ENCODE measurements around the gene ARHGAP40. TPM values are rescaled to one million over a fixed set of nuclear protein-coding genes. Genes with fewer than 3 reads are reported as not detected.

The ARHGAP40 gene
- polyA plus RNA-seq, 3 donors from 2014 or later: not detected

DNA sequence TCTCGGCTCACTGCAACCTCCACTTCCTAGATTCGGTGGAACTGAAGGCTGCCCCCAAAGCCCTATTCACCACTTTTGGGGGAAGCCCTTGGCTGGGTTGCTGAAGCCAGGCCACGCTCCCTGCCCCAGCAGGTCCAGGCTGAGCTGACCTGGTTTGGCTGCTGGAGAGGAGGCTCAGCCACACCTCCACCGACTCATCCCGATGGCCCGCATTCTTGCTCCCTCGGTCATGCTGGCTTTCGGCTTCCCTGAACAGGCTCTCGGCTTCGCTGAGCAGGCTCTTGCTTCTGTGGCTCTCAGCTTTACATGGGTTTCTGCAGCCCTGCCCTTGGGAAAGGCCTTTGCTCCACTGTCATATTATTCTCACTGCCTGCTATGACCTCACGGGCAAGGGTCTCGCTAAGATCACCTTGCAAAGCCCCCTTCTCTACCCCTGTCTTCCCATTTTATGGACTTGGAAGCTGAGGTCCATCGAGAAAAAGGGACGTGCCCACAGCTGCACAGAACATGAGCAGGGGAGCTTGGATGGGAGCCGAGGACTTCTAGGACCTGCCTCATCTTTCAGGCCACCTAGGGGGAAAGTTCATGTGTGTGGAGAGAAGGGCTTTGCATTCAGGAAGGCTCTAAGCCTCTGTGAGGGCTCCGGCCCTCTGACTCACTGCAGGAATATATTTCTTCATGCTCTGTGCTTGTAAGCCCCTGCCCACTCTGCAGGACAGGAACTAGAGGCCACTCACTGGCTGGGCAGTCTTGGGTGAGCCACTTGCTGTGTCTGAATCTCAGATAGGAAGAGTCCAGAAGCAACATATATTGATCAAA is 15.6 kb downstream of the ARHGAP40 start:
- Mint-ChIP-seq H3K27ac (no peak overlapping the region), H3K9me3 (no peaks in the 10 kb centered on the region), H3K36me3 (no peaks in the 10 kb centered on the region), H3K4me3 (no peak overlapping the region), H3K4me1 (no peaks in the 10 kb centered on the region), H3K27me3 (ENCODE audit: low read depth in 3 of 3) (peaks cover 7 to 15% (median 8%) of the 10 kb centered on the region in 3 donors)
- DNase-seq: no peak

DNA sequence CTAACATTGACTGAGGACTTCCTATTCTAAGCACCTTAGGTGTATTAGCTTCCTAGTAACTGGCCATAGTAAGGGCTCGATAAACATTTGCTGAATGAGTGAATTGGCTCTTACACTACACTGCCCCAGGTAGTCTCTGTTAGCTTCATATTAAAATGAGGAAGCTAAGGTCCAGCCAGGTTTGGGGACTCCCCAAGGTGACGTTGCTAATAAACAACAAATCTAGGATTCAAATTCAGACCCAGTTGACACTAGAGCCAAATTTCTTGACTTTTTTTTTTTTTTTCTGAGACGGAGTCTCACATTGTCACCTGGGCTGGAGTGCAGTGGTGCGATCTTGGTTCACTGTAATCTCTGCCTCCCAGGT is 16.2 kb downstream of the ARHGAP40 start:
- Mint-ChIP-seq H3K4me1 (no peaks in the 10 kb centered on the region), H3K36me3 (no peaks in the 10 kb centered on the region), H3K27ac (no peak overlapping the region), H3K4me3 (no peak overlapping the region), H3K9me3 (no peaks in the 10 kb centered on the region), H3K27me3 (ENCODE audit: low read depth in 3 of 3) (peaks cover 3 to 12% (median 10%) of the 10 kb centered on the region in 3 donors)
- DNase-seq: no peak

DNA sequence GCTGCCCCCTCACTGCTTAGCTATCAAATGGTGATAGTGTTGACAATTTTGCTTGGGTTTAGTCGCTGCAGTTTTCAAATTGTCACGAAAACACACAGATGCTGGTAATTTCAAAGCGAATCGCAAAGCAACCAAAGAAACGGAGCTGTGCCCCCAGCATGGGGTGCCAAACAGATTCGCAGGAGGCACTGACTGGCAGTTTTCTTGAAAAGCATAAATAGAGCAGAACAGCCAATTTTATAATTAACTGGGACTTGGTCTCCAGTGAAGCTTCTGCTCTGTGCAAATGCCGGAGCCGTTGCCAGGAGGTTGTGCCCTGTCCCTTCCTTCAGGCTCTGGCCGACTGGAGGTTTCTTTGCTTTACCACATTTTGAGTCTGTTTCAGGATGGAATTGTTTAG is 18.8 kb downstream of the ARHGAP40 start:
- Mint-ChIP-seq H3K36me3 (no peaks in the 10 kb centered on the region), H3K4me3 (no peak overlapping the region), H3K27me3 (ENCODE audit: low read depth in 3 of 3) (peaks cover 3 to 13% (median 9%) of the 10 kb centered on the region in 3 donors), H3K4me1 (no peaks in the 10 kb centered on the region), H3K9me3 (peaks cover 0 to 2% (median 0%) of the 10 kb centered on the region in 6 donors), H3K27ac (no peak overlapping the region)
- no peak for DNase-seq

DNA sequence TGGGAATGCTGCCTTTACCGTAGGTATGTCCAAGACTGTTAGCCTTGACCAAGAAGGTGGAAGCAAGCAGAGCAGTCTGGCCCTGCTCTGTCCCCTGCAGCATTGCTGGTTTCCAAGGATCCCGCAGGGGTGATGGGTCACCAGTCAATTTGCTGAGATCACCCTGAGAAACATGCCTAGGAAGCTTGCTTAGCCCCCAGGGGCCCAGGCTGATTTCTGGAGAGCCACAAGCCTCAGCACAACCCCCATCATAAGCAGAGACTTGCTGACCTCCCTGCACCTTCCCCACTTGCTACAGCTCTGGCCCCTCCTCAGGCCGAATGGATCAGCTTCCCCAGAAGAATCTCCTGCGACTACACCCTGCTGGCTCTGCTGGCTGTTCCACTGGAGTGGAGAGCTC is 21.5 kb downstream of the ARHGAP40 start:
- DNase-seq: no peak
- Mint-ChIP-seq H3K9me3 (peaks cover 0 to 2% (median 0%) of the 10 kb centered on the region in 6 donors), H3K4me1 (no peaks in the 10 kb centered on the region), H3K36me3 (no peaks in the 10 kb centered on the region), H3K27ac (no peak overlapping the region), H3K4me3 (no peak overlapping the region), H3K27me3 (ENCODE audit: low read depth in 3 of 3) (peaks cover 3 to 12% (median 9%) of the 10 kb centered on the region in 3 donors)

DNA sequence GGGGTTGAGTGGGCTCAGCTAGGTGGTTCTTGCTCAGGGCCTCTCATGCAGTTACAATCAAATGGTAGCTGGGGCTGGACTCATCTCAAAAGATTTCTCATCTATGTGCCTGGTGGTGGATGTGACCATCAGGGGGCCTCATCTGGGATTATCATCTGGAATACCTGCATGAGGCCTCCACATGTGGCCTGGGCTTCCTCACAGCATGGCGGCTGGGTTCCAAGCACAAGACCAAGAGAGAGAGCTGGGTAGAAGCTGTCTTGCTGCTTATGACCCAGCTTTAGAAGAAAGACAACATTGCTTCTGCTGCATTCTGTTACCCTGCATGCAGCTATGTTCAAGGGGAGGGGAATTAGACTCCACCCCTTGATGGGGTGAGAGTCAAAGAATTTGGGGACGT is 22.5 kb downstream of the ARHGAP40 start:
- Mint-ChIP-seq H3K27ac (no peak overlapping the region), H3K36me3 (no peaks in the 10 kb centered on the region), H3K4me3 (no peak overlapping the region), H3K4me1 (no peaks in the 10 kb centered on the region), H3K9me3 (peaks cover 0 to 2% (median 0%) of the 10 kb centered on the region in 6 donors), H3K27me3 (ENCODE audit: low read depth in 3 of 3) (peaks cover 3 to 8% (median 6%) of the 10 kb centered on the region in 3 donors)
- DNase-seq: no peak

DNA sequence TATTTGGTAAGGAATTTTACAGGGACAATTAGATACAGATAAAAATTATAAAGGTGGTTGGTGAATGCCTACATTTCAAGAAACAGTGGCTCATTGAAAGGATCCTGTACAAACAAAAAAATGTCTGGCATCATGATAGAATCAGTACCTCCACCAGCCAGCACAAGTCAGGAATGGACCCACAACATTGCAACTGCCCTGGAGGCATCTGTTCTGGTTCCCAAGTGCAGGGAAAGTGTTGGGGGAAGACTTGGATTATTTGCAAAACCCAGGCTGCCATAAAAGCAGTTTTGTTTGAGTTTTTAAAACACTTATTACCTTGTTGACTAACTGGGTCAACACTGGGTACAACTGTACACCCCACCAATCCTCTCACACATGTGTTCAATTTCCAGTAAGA is 24.3 kb downstream of the ARHGAP40 start:
- DNase-seq: no peak

DNA sequence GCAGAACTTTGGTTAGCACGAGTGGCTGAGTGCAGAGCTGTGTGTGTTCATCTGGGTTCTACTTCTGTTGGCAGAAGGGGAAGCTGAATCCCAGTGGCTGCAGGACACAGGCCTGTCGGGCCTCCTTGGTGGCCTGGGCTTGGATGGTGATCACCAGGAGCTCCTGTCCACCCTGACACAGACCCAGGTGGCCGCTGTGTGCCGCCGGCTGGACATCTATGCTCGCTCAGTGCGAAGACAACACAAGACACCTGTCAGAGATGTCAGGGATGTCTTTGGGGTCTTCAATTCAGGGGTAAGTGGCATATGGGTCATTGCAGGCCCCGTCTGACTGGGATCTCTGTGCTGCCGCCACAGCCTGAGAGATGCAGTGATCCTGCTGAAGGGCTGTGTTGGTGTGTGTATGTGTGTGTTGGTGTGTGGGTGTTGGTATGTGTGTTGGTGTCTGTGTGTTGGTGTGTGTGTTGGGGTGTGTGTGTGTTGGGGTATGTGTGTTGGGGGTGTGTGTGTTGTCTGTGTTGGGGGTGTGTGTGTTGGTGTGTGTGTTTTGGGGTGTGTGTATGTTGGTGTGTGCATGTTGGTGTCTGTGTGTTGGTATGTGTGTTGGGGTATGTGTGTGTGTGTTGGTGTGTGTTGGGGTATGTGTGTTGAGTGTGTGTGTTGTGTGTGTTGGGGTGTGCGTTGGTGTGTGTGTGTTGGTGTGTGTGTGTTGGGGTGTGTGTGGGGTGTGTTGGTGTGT is 25.5 kb downstream of the ARHGAP40 start:
- H3K9me3 Mint-ChIP-seq: peaks cover 0 to 2% (median 0%) of the 10 kb centered on the region in 6 donors
- DNase-seq: no peak
- H3K27me3 Mint-ChIP-seq (ENCODE audit: low read depth in 3 of 3): peaks cover 0 to 5% (median 2%) of the 10 kb centered on the region in 3 donors
- no peaks in the 10 kb centered on the region for H3K36me3 Mint-ChIP-seq
- peak overlapping the region in 1 of 6 donors; percentile 58 for H3K27ac Mint-ChIP-seq
- no peak overlapping the region for H3K4me3 Mint-ChIP-seq
- no peaks in the 10 kb centered on the region for H3K4me1 Mint-ChIP-seq

More for the DNA sequence above, 24.3 kb downstream of the ARHGAP40 start:
- no peaks in the 10 kb centered on the region for H3K4me1 Mint-ChIP-seq
- H3K36me3 Mint-ChIP-seq: no peaks in the 10 kb centered on the region
- peaks cover 0 to 2% (median 0%) of the 10 kb centered on the region in 6 donors for H3K9me3 Mint-ChIP-seq
- H3K27me3 Mint-ChIP-seq (ENCODE audit: low read depth in 3 of 3): peaks cover 0 to 5% (median 2%) of the 10 kb centered on the region in 3 donors
- no peak overlapping the region for H3K4me3 Mint-ChIP-seq
- no peak overlapping the region for H3K27ac Mint-ChIP-seq

DNA sequence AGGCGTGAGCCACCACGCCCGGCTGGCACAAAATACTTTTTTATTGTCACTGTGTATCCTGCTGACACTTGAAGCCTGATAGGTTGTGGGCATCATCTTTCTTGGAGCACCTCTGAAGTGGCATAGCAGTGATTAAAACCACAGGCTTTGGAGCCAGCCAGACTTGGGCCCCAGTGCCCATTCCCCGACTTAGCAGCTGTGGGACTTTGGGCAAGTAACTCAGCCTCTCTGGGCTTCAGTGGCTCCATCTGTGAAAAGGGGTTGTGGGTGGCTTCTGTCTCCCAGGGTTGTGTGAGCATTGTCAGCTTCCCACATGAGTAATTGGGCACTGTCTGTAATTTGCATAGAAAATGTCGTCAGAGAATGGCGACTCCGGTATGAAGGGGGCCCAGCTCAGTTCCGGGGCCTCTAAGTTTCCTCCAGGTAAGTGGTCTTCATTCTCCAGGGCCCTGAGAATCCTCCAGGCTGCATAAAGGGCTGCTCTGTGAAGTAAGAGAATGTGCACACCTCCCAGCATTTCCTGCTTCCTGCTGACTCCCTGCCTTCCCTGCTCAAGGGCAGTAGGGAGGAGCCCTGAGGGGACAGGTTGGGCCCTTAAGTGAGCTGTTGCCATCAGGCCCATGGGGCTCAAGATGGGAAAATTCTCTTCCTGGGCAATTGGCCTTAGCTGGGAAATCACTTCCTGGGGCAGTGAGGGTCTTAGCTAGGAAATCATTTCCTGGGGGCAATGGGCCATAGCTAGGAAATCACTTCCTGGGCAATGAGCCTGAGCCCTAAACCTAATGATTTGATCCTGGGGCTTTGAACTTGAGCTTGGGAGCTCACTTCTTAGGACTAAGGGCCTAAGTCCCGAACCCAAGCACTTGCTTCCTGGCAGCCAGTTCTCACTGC is 27.2 kb downstream of the ARHGAP40 start:
- Mint-ChIP-seq H3K27ac (no peak overlapping the region), H3K27me3 (ENCODE audit: low read depth in 3 of 3) (peaks cover 3 to 5% (median 4%) of the 10 kb centered on the region in 3 donors), H3K36me3 (no peaks in the 10 kb centered on the region), H3K9me3 (peaks cover 0 to 2% (median 0%) of the 10 kb centered on the region in 6 donors), H3K4me1 (no peaks in the 10 kb centered on the region), H3K4me3 (no peak overlapping the region)
- no peak for DNase-seq

DNA sequence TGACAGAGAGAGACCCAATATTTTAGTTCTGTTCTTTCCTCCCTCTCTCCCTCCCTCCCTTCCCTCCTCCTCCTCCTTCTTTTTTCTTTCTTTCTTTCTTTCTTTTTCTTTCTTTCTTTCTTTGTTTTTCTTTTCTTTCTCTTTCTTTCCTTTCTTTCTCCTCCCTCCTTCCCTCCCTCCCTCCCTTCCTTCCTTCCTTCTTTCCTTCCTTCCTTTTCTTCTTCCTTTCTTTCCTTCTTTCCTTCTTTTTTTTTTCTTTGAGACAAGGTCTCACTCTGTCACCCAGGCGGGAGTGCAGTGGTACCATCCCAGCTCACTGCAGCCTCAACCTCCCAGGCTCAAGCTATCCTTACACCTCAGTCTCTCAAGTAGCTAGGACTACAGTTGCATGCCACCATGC is 28.4 kb downstream of the ARHGAP40 start:
- no peaks in the 10 kb centered on the region for H3K36me3 Mint-ChIP-seq
- no peaks in the 10 kb centered on the region for H3K4me1 Mint-ChIP-seq
- peaks cover 3 to 6% (median 6%) of the 10 kb centered on the region in 3 donors for H3K27me3 Mint-ChIP-seq (ENCODE audit: low read depth in 3 of 3)
- H3K4me3 Mint-ChIP-seq: no peak overlapping the region
- H3K27ac Mint-ChIP-seq: no peak overlapping the region
- no peaks in the 10 kb centered on the region for H3K9me3 Mint-ChIP-seq
- no peak for DNase-seq

DNA sequence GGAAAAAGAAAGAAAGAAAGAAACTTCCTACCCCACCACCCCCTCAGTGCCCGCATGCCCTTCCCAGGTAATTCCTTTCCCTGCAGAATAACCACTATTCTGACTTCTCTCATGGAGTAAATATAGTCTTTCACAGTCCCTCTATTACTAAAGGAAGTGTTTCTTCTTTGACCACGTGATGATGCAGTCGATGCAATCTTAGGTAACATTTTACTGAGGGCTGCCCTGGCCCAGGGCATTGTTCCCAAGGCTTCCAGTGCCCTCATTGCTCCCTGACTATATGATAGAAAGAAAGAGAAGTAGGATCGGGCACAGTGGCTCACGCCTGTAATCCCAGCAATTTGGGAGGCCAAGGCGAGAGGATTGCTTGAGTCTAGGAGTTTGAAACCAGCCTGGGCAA is 29.1 kb downstream of the ARHGAP40 start:
- H3K4me3 Mint-ChIP-seq: no peak overlapping the region
- DNase-seq: no peak
- no peak overlapping the region for H3K27ac Mint-ChIP-seq
- no peaks in the 10 kb centered on the region for H3K4me1 Mint-ChIP-seq
- H3K36me3 Mint-ChIP-seq: no peaks in the 10 kb centered on the region
- H3K27me3 Mint-ChIP-seq (ENCODE audit: low read depth in 3 of 3): peaks cover 3 to 8% (median 6%) of the 10 kb centered on the region in 3 donors
- H3K9me3 Mint-ChIP-seq: no peaks in the 10 kb centered on the region

DNA sequence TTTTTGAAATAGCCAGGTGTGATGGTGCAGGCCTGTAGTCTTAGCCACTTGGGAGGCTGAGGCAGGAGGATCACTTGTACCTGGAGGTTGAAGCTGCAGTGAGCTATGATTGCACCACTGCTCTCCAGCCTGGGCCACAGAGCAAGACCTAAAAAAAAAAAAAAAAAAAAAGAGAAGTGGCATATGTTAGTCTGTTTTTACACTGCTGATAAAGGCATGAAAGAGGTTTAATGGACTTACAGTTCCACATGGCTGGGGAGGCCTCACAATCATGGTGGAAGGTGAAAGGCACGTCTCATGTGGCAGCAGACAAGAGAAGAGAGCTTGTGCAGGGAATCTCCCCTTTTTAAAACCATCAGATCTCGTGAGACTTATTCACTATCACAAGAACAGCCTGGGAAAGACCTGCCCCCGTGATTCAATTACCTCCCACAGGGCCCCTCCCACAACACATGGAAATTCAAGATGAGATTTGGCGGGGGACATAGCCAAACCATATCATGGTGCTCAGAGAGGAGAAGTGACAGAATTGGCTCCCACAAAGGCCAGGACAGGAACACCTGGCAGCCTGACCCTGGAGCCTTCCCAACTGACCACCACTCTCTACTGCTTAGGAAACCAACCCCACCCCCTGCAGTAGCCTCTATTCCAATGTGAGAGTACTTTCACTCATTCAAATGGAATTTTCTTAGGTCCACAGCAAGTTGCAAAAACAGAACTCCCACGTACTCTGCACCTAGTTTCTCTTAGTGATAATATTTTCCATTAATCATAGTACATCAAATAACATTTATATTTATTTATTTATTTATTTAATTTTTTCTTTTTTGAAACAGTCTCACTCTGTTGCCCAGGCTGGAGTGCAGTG is 29.8 kb downstream of the ARHGAP40 start:
- no peaks in the 10 kb centered on the region for H3K9me3 Mint-ChIP-seq

DNA sequence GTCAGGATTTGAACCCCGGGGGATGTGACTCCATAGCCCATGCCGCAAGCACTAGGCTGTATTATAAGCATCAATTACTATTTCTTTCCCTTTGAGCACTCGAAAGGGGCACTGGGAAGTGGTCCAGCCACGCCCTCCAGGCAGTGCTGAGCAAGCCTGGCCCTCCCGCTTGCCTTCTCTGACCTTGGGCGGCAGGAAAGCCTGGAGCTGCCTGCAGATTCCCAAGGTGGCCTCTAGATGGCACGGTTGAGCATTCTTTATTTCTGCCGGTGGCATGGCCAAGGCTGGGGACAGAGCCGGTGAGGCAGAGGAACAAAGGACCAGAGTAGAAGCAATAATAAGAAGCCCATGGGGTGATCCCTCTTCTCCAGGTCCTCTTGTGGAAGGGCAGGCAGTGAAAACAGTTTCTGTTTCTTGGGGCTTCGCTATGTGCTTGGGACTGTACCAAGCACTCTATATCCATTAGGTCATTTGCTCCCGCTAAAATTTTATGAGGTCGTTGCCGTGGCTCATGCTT is 32.0 kb downstream of the ARHGAP40 start:
- peak; percentile 42 to 53 (median 46) for DNase-seq
- Mint-ChIP-seq H3K4me3 (no peak overlapping the region), H3K4me1 (no peaks in the 10 kb centered on the region), H3K27ac (no peak overlapping the region), H3K27me3 (ENCODE audit: low read depth in 3 of 3) (peaks cover 8 to 10% (median 9%) of the 10 kb centered on the region in 3 donors), H3K36me3 (no peaks in the 10 kb centered on the region), H3K9me3 (peaks cover 0 to 2% (median 0%) of the 10 kb centered on the region in 6 donors)

More for the DNA sequence above, 29.8 kb downstream of the ARHGAP40 start:
- DNase-seq: no peak
- Mint-ChIP-seq H3K27me3 (ENCODE audit: low read depth in 3 of 3) (peaks cover 3 to 9% (median 6%) of the 10 kb centered on the region in 3 donors), H3K36me3 (no peaks in the 10 kb centered on the region), H3K27ac (no peak overlapping the region), H3K4me3 (no peak overlapping the region), H3K4me1 (no peaks in the 10 kb centered on the region)

Data from immature natural killer cell (primary cell).